LNCaP clone FGC (cell line): ENCODE measurements around the gene MSANTD1.

Experiments used
- DNase-seq: peaks from one replicate; pipeline ENCODE4 v3.0.0-alpha.2; 2011; ENCODE audit warnings: low read depth
- H3K4me3 ChIP-seq: 2 replicates; pipeline ENCODE4 v1.5.1; 2011; ENCODE audit warnings: mild to moderate bottlenecking, low read depth, low read length, control low read depth
- CTCF ChIP-seq: IDR thresholded peaks from 2 replicates; pipeline ENCODE4 v1.5.1; 2012; ENCODE audit warnings: mild to moderate bottlenecking; ENCODE audit not compliant: control insufficient read depth, insufficient read depth; ENCODE audit errors: extremely low read depth

MSANTD1 gene

GRCh38 chr4:3248811-3249661 is at the start of gene MSANTD1:
TSS of gene MSANTD1 (plus strand) at chr4:3249159. CDS start at chr4:3249223, 64 bp downstream.
- DNase-seq, result no peak
- TF ChIP-seq CTCF, result no peak
- no peak within 1 kb of the TSS for H3K4me3 ChIP-seq

GRCh38 chr4:3199653-3200422 is 49.1 kb upstream of the MSANTD1 start:
- no peak for TF ChIP-seq CTCF
- no peak for DNase-seq
- H3K4me3 ChIP-seq, result no peak overlapping the region

GRCh38 chr4:3200423-3201090 is 48.4 kb upstream of the MSANTD1 start:
- DNase-seq, result no peak
- H3K4me3 ChIP-seq, result no peak overlapping the region
- no peak for TF ChIP-seq CTCF

DNA sequence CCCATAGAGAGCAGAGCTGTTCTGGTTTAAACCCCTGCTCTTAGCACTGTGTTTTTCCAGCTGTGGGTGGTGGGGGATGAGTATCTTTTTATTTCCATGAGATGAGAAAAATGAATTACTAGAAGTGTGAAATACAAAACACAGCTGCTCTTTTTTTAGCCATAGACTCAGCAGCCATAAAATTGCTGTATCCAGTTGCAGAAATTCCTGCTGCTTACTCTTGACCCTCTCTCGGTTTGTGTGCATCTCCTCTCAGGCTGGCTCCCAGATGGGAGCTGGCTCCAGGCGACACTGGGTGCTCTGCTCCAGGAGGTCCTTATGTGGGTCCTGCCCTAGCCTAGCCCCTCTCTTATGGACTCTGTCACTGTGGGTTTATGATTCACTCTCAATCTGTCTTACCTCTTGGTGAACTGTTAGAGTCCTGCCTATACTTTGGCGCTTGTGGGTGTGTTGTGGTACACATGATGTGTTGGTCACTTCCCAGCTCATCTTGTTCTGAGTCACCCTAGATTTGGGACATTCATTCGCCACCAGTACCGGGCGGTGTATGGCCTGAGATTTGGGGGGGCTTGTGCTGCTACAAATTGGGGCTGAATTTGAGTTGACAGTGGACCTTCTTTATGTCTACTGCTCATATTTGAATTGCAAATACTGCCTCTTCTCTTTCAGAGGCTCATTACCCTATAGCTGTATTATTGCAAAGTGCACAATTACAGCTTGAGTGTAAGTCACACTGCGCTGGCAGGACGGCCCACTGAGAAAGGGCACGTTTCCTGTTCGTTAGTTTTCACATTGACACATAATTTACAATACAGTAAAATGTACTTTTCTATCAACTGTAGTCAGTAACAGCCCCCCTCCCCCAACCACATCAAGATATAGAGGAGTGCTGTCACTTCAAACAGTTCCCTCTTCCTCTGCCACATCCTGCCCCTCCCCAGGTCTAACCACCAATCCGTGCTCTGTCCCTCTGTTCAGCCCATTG is 46.9 kb upstream of the MSANTD1 start:
- DNase-seq, result no peak
- no peak for TF ChIP-seq CTCF
- H3K4me3 ChIP-seq, result no peak overlapping the region

DNA sequence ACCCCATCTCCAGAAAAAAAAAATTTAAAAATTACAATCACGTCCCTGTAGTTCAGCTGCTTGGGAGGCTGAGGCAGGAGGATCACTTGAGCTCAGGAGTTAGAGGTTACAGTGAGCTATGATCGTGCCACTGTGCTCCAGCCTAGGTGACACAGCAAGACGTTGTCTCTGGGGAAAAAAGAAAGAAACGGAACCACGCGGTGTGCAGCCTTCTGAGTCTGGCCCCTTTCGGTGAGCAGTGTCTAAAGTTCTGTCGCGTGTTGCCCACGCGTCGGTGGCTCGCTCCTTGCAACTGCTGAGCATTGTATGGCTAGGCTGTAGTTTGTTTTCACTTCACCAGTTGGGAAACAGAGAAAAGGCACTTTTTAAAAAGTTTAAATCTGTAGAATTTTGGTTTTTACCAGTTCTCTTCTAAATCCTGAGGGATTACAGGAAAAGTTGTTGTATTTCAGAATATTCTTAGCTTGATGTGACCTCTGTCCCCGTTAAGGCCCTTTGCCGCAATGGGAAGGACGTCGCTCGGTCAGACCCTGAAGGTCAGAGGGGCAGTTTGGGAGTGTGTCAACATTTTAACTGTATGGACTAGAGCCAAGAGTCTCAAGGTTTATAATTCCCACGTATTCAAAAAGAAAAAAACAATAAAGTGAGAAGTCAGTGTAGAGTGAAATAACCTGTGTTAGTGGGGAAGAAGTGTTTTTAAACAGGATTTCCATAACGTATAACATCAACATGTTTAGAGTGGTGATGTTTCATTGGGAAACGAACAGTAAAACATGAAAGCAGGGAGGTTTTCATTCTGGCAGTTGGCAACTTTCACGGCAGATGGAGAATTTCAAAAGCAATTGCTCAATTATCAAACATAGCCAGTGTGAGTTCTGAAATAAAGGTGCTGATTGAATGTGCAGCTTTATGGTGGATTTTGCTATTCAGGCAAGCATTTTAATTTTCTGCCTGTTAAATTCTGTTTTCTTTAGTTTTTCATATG is 45.8 kb upstream of the MSANTD1 start:
- DNase-seq, result no peak
- TF ChIP-seq CTCF, result no peak
- no peak overlapping the region for H3K4me3 ChIP-seq
